Tibial nerve (tissue), 4 donors: ENCODE data around the gene COA1. TPM values are rescaled to one million over a fixed set of nuclear protein-coding genes. Genes with fewer than 3 reads are reported as not detected.
"Not testable (repeated sequence)": the region's sequence is repeated elsewhere in the genome, so short reads cannot be mapped to it uniquely, and the experiment has no call there.

Experiments
- DNase-seq, 2 donors: peaks; one replicate each; pipeline ENCODE4 v3.0.0-alpha.2; 2019; ENCODE audit warnings: low spot score in 2 of 2
- H3K27ac ChIP-seq, 4 donors: fragments of 200-600 bp; sonication (generic) in 3 of 4; one replicate each; pipeline ENCODE4 v1.5.1; 2017 to 2019; ENCODE audit warnings: mild to moderate bottlenecking in 1 of 4
- H3K27me3 ChIP-seq, 2 donors: fragments of 200-600 bp; sonication (generic) in 1 of 2; one replicate each; pipeline versions ENCODE4 v1.5.1 to v1.6.0; 2017 to 2019
- H3K36me3 ChIP-seq, 3 donors: fragments of 200-600 bp; sonication (generic); one replicate each; pipeline ENCODE4 v1.5.1; 2018 to 2019
- H3K4me1 ChIP-seq, 4 donors: fragments of 200-600 bp; sonication (generic) in 3 of 4; one replicate each; pipeline ENCODE4 v1.5.1; 2017 to 2019
- H3K4me3 ChIP-seq, 4 donors: fragments of 200-600 bp; sonication (generic) in 3 of 4; one replicate each; pipeline ENCODE4 v1.5.1; 2017 to 2019; ENCODE audit warnings: mild to moderate bottlenecking in 1 of 4, moderate library complexity in 1 of 4
- H3K9me3 ChIP-seq, 4 donors: fragments of 200-600 bp; sonication (generic) in 3 of 4; one replicate each; pipeline ENCODE4 v1.5.1; 2017 to 2019
- EP300 ChIP-seq, 2 donors: sonication (generic); formaldehyde crosslinking; IDR thresholded peaks; one replicate each; pipeline ENCODE4 v1.6.1; 2017; ENCODE audit warnings: antibody characterized with exemption in 2 of 2, mild to moderate bottlenecking in 1 of 2
- POLR2A ChIP-seq, 2 donors: fragments of 450-650 bp; IDR thresholded peaks; one replicate each; pipeline ENCODE4 v1.6.1; 2017; ENCODE audit warnings: antibody characterized with exemption in 2 of 2, mild to moderate bottlenecking in 2 of 2, moderate library complexity in 2 of 2
- WGBS, 2 donors: methylation state at CpG; one replicate each; pipeline ENCODE4 v1.1.5; 2018; 5-methylcytosine and 5-hydroxymethylcytosine counted together
- total RNA-seq, 4 donors: library from RNA; depleted of rRNA; stranded (reverse); fragments of >200 nt; gene quantifications; one replicate each; pipeline ENCODE4 v1.1.0, GENCODE V29; 2016
- TF ChIP-seq, protein P1 (sequence below), 5 experiments: fragments of 200-600 bp in 3 of 5; fragments of 450-650 bp in 2 of 5; sonication (generic) in 3 of 5; IDR thresholded peaks; one replicate each; pipeline ENCODE4 v1.5.1; 2016 to 2019; ENCODE audit warnings: antibody characterized with exemption in 5 of 5, mild to moderate bottlenecking in 3 of 5, moderate library complexity in 2 of 5

The COA1 gene
- total RNA-seq, 4 donors from 2014 or later = 58.5 to 74.1 (median 64.7) TPM

DNA sequence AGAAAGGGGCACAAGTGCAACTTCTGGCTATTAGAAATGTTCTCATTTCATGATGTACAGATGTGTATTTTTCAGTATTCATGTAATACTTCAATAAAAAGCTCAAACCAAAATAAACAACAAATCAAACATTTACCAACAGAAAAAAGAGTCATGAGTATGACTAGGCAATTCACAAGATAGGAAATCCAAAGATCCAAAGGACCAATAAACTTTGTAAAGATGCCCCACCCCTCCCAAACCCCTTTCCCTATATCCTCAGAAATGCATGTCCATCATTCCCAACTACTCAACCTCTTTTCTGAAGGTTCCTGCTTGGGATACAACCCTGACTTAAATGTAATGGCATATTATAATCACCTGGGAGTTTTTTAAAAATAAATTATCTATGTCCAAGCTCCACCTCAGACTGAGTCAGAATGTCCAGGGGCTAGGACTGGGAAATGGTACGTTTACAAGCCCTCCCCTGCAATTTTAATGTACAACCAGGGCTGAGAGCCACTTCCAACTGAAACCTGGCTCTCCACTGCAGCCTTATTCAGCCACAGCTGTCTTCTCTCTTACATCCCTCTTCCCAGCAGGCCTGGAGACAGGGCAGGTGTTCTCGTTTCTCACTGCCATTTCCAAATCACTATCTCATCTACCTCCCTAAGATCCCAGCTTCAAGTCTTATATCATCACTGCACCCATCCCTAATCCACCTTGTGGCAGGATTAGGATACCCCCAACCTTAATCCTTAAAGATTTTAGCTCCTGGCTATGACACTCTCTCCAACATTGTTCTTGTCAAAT lies 36.5 kb downstream of the COA1 start:
- Histone ChIP-seq H3K36me3 (no peaks in the 10 kb centered on the region), H3K4me1 (peaks cover 0 to 4% (median 1%) of the 10 kb centered on the region in 4 donors), H3K27ac (no peak overlapping the region), H3K4me3 (no peak overlapping the region), H3K9me3 (no peaks in the 10 kb centered on the region), H3K27me3 (no peaks in the 10 kb centered on the region)
- no peak for DNase-seq
- TF ChIP-seq EP300 (IDR thresholded peaks at IDR 0.05) = no peak
- TF ChIP-seq, protein P1, sequence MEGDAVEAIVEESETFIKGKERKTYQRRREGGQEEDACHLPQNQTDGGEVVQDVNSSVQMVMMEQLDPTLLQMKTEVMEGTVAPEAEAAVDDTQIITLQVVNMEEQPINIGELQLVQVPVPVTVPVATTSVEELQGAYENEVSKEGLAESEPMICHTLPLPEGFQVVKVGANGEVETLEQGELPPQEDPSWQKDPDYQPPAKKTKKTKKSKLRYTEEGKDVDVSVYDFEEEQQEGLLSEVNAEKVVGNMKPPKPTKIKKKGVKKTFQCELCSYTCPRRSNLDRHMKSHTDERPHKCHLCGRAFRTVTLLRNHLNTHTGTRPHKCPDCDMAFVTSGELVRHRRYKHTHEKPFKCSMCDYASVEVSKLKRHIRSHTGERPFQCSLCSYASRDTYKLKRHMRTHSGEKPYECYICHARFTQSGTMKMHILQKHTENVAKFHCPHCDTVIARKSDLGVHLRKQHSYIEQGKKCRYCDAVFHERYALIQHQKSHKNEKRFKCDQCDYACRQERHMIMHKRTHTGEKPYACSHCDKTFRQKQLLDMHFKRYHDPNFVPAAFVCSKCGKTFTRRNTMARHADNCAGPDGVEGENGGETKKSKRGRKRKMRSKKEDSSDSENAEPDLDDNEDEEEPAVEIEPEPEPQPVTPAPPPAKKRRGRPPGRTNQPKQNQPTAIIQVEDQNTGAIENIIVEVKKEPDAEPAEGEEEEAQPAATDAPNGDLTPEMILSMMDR (IDR thresholded peaks at IDR 0.05) = no peak
- no peak for TF ChIP-seq POLR2A (IDR thresholded peaks at IDR 0.05)
- 80 to 86% methylated on average over 2 of the region's 2 CpGs for WGBS, 2 donors

DNA sequence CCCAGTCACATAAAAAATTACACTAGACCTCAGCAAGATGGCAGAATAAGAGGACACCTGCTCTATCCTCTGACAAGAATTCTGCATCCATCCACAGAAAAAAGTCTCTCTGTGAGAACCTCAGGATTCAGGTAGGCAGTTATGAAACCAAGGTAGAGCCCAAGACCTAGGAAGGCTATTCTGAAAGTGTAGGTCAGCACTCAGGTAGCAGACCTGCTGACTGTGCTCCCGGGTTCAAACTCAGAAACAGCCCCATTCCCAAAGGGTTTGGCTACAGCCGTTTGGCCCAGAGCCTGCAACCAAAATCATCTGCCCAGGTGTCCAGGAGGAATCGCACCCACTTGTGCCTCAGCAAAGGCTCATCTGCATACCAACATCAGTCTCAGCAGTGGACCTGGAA lies 37.7 kb downstream of the COA1 start:
- WGBS, 2 donors = 91 to 93% methylated on average over 2 to 3 of the region's 3 CpGs
- no peaks in the 10 kb centered on the region for H3K9me3 ChIP-seq
- TF ChIP-seq EP300 (IDR thresholded peaks at IDR 0.05) (no peak), POLR2A (IDR thresholded peaks at IDR 0.05) (no peak)
- TF ChIP-seq, protein P1 (IDR thresholded peaks at IDR 0.05) = no peak

DNA sequence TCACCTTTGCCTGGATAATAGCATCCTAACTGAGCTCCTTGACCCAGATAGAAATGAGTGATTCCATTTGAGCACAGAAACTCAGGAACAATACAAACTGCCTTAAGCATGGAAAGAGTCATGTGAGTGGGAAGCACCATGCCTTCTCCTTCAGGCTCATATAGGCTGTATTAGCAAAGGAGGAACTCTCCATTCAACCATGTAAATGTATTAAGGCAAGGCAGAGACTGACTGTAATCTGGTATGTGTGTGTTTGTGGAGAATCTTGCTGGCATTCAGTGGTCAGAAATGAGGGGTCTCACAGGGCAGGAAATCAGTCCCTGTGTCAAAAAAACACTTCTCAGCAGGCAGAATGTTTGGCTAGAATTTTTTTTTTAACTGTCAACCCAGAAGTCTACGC lies 40.2 kb downstream of the COA1 start:
- no peaks in the 10 kb centered on the region for H3K9me3 ChIP-seq
- no peaks in the 10 kb centered on the region for H3K27me3 ChIP-seq
- no peak overlapping the region for H3K27ac ChIP-seq
- no peak for TF ChIP-seq EP300 (IDR thresholded peaks at IDR 0.05)
- TF ChIP-seq POLR2A (IDR thresholded peaks at IDR 0.05) = no peak
- TF ChIP-seq, protein P1 (IDR thresholded peaks at IDR 0.05) = no peak
- no peak for DNase-seq
- no peak overlapping the region for H3K4me3 ChIP-seq
- H3K36me3 ChIP-seq = no peaks in the 10 kb centered on the region
- H3K4me1 ChIP-seq = no peaks in the 10 kb centered on the region
- WGBS, 2 donors = 85 to 90% methylated on average over 1 of the region's 1 CpG

More for the DNA sequence above, 37.7 kb downstream of the COA1 start:
- Histone ChIP-seq H3K27ac (no peak overlapping the region), H3K4me1 (peaks cover 0 to 4% (median 0%) of the 10 kb centered on the region in 4 donors), H3K27me3 (no peaks in the 10 kb centered on the region), H3K4me3 (no peak overlapping the region), H3K36me3 (no peaks in the 10 kb centered on the region)
- no peak for DNase-seq

DNA sequence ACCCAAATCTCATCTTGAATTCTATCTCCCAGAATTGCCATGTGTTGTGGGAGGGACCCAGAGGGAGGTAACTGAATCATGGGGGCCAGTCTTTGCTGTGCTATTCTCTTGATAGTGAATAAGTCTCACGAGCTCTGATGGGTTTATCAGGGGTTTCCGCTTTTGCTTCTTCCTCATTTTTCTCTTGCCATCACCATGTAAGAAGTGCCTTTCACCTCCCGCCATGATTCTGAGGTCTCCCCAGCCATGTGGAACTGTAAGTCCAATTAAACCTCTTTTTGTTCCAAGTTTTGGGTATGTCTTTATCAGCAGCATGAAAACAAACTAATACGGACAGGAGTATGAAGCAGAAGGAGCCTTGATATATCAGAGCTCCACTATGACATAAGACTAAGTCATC lies 41.5 kb downstream of the COA1 start:
- H3K4me3 ChIP-seq, H3K4me1 ChIP-seq, H3K27me3 ChIP-seq, H3K9me3 ChIP-seq, H3K36me3 ChIP-seq, H3K27ac ChIP-seq, DNase-seq: not testable (repeated sequence)
- WGBS, 2 donors = 96 to 98% methylated on average over 4 of the region's 4 CpGs

DNA sequence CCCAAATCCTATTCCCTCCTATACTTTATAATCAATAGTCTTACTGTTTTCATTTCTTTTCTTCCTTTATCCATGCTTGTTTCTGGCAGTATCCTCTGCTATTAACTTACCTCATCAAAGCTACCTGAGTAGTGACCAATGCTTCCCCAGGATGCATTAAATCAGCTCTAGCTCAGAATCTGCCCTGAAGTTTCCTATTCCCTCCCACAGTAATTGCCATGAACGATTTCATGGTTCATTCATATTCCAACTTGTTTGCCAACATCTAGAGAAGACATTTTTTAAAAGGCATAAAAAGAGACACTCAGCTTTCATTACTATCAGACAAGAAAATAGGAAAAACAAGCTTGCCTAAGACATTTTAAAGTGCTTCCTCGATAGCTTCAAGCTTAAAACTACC lies 42.3 kb downstream of the COA1 start:
- DNase-seq = no peak
- TF ChIP-seq, protein P1 (IDR thresholded peaks at IDR 0.05) = no peak
- no peak for TF ChIP-seq EP300 (IDR thresholded peaks at IDR 0.05)
- TF ChIP-seq POLR2A (IDR thresholded peaks at IDR 0.05) = no peak
- WGBS, 2 donors = 66% methylated on average over 2 of the region's 2 CpGs
- no peaks in the 10 kb centered on the region for H3K36me3 ChIP-seq
- H3K4me3 ChIP-seq = no peak overlapping the region
- no peaks in the 10 kb centered on the region for H3K4me1 ChIP-seq
- no peaks in the 10 kb centered on the region for H3K9me3 ChIP-seq
- H3K27ac ChIP-seq = no peak overlapping the region
- H3K27me3 ChIP-seq = no peaks in the 10 kb centered on the region
